Psoas muscle (tissue), 8 donors: ENCODE measurements around the gene GDF11. TPM values are rescaled to one million over a fixed set of nuclear protein-coding genes. Genes with fewer than 3 reads are reported as not detected.

Experiments
- ATAC-seq, 4 donors: fragments of 200-7000 bp; cut with Tn5 transposase; one replicate each; pipeline ENCODE4 v1.9.1; 2020; ENCODE audit warnings: moderate library complexity in 3 of 4, mild to moderate bottlenecking in 2 of 4
- DNase-seq, 2 donors: peaks; one replicate each; pipeline ENCODE4 v3.0.0-alpha.2; 2020
- H3K27ac ChIP-seq: fragments of 200-600 bp; one replicate; pipeline ENCODE4 v1.8.0; 2022
- H3K27me3 ChIP-seq, 3 donors: fragments of 200-600 bp in 1 of 3; one replicate each; pipeline versions ENCODE4 v1.6.1 to v1.8.0; 2013 to 2022; ENCODE audit warnings: low read length in 2 of 3, mild to moderate bottlenecking in 2 of 3, moderate library complexity in 1 of 3; ENCODE audit not compliant: insufficient read depth in 3 of 3
- H3K36me3 ChIP-seq, 2 donors: fragments of 200-600 bp in 1 of 2; one replicate each; pipeline versions ENCODE4 v1.6.1 to v1.8.0; 2013 to 2022; ENCODE audit warnings: low read depth in 1 of 2, mild to moderate bottlenecking in 1 of 2, moderate library complexity in 1 of 2; ENCODE audit not compliant: insufficient read depth in 1 of 2
- H3K4me1 ChIP-seq: fragments of 200-600 bp; one replicate; pipeline ENCODE4 v1.8.0; 2022
- H3K4me3 ChIP-seq: fragments of 200-600 bp; one replicate; pipeline ENCODE4 v1.8.0; 2022; ENCODE audit warnings: mild to moderate bottlenecking
- H3K9me3 ChIP-seq: fragments of 200-600 bp; one replicate; pipeline ENCODE4 v1.8.0; 2022
- WGBS, 3 donors: extraction: QIAGEN DNeasy Blood & Tissue Kit; methylation state at CpG; one replicate each; pipeline versions ENCODE4 v1.1.6 to v1.1.7; 2013; 5-methylcytosine and 5-hydroxymethylcytosine counted together
- intact Hi-C, 2 donors: fragments of 100-400 bp; cut with DNase I; formaldehyde crosslinking; loops; one replicate each; pipeline versions ENCODE4 v1.11.0 to v1.14.2; 2022
- polyA plus RNA-seq, 3 donors: library from polyadenylated mRNA; stranded (reverse); fragments of 200-250 nt; gene quantifications; one replicate each; pipeline ENCODE4 v1.2.3, GENCODE V29; 2013
- total RNA-seq, 4 donors: library from RNA; stranded (reverse); fragmentation: NEBNext Ultra II Directional in 2 of 4; extraction: Animal tissue kit (Norgen Biotek cat#: 25700) in 2 of 4; gene quantifications; one replicate each; pipeline versions ENCODE4 v1.2.1 to v1.2.4, GENCODE V29; 2021 to 2023
- TF ChIP-seq, protein P1 (sequence below): fragments of 200-600 bp; IDR thresholded peaks from one replicate; pipeline ENCODE4 v1.8.0; 2022; ENCODE audit warnings: antibody characterized with exemption
- donor health status: healthy with polysubstance abuse.
- donor health status: DM: no; HTN: no; CAD: no; lungs with moderate emphysema.
- donor health status: Bipolar disorder and iron deficiency.
- donor health status: healthy.
- donor health status: DM: yes; HTN: yes; CAD: no.
- donor health status: DM: no; HTN: no; CAD: no.
- donor health status: DM: no; HTN: no; CAD: no.
- donor health status: DM: yes; HTN: yes; CAD: no.

GDF11 gene
- total and polyA plus RNA-seq, 7 donors, result 0.34 to 4.8 (median 1.4) TPM

DNA sequence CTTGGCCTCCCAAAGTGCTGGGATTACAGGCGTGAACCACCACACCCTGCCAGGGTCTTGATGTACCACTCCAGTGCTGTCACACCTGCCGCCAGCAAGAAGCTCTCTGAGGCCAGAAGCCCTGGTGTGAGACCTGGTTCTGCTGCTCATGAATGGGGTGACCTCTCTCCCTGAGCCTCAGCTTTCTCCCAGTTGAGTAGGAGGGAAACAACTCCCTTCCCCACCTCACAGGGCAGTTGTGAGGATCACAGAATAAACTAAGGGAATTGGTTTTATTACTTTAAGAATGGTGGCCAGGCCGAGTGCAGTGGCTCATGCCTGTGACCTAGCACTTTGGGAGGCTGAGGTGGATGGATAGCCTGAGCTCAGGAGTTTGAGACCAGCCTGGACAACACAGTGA is 8.3 kb upstream of the GDF11 start:
- Histone ChIP-seq H3K4me3 (no peak overlapping the region), H3K36me3 (peaks cover 0 to 5% of the 10 kb centered on the region in 2 donors), H3K9me3 (no peaks in the 10 kb centered on the region), H3K27me3 (no peaks in the 10 kb centered on the region), H3K27ac (no peak overlapping the region), H3K4me1 (peaks cover 14% of the 10 kb centered on the region)
- TF ChIP-seq, protein P1, sequence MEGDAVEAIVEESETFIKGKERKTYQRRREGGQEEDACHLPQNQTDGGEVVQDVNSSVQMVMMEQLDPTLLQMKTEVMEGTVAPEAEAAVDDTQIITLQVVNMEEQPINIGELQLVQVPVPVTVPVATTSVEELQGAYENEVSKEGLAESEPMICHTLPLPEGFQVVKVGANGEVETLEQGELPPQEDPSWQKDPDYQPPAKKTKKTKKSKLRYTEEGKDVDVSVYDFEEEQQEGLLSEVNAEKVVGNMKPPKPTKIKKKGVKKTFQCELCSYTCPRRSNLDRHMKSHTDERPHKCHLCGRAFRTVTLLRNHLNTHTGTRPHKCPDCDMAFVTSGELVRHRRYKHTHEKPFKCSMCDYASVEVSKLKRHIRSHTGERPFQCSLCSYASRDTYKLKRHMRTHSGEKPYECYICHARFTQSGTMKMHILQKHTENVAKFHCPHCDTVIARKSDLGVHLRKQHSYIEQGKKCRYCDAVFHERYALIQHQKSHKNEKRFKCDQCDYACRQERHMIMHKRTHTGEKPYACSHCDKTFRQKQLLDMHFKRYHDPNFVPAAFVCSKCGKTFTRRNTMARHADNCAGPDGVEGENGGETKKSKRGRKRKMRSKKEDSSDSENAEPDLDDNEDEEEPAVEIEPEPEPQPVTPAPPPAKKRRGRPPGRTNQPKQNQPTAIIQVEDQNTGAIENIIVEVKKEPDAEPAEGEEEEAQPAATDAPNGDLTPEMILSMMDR, result no peak
- intact Hi-C loops, result no loop called here
- ATAC-seq (no peak), DNase-seq (no peak)
- 87 to 94% (median 93%) methylated on average over 3 of the region's 3 CpGs for WGBS, 3 donors

DNA sequence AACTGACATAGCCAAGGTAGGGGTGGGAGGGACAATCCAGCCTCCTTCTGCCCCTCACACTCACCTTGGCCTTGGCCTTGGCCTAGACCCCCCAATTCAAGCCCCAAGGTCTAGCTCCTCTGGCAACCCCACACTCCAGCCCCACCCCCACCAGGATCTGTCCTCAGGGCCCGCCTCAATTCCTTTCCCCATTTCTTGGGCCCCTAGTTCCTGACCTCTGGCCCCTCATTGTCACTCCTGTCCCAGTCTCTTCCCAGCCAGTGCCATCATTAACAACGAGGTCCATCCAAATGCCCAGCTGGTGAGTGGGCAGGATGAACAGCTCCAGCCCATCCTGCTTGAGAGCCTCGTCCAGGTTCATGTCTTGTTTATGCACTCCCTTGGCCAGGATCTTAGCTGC is 6.8 kb upstream of the GDF11 start:
- intact Hi-C loops, result loop anchor here in 1 of 2 donors (5.0 kb wide), 1 partner anchor 291 kb away; no protein-coding TSS in a partner anchor
- Histone ChIP-seq H3K9me3 (no peaks in the 10 kb centered on the region), H3K36me3 (peaks cover 0 to 5% of the 10 kb centered on the region in 2 donors), H3K4me1 (no peaks in the 10 kb centered on the region), H3K4me3 (no peak overlapping the region), H3K27ac (no peak overlapping the region), H3K27me3 (no peaks in the 10 kb centered on the region)
- ATAC-seq, result no peak
- WGBS, 3 donors, result 44 to 60% (median 45%) methylated on average over 3 of the region's 3 CpGs
- DNase-seq, result no peak
- TF ChIP-seq, protein P1, result no peak

DNA sequence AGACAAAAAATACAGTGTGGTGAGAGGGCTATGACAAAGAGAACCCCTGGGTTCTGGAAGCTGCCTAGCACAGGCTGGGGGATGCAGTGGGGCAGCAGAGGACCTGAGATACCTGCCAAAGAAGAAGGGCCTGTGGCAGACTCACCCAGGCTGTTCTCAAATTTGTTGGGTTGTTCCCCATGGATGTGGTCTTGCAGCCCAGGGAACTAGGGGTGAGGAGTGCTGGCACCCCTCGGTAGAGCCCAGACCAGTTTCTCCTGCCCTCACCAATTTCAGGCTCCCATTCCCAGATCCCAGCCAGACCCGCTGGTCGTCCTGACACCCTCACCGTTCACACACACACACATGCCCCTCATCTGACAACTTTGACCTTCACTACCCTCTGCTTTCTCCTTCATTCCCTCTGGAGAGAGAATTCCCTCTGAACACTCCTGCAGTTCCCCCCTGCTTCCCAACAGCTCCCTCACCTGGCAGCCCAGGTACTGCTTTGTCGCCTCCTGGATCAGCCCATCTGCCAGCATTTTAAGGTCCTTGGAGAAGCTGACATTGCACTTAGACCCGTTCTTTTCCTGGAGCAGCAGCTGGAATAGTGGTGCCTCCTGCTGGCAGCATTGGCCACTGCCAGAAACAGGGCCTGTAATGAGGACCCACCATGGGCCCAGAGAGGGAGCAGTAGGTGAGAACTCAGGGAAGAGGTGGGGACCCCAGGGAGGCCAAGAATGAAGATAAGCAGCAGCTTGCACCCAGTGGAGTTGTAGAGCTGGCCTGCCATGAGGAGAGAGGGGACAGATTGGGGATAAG is 5.9 kb upstream of the GDF11 start:
- H3K4me1 ChIP-seq, result no peaks in the 10 kb centered on the region
- 15 to 30% (median 23%) methylated on average over 6 of the region's 6 CpGs for WGBS, 3 donors
- TF ChIP-seq, protein P1, result peak; percentile 63
- H3K36me3 ChIP-seq, result peaks cover 0 to 4% of the 10 kb centered on the region in 2 donors
- ATAC-seq (peak; percentile 60 to 76 (median 72)), DNase-seq (peak; percentile 60 to 78)
- intact Hi-C loops, result loop anchor here in 1 of 2 donors (5.0 kb wide), 1 partner anchor 290 kb away; no protein-coding TSS in a partner anchor
- no peaks in the 10 kb centered on the region for H3K27me3 ChIP-seq
- no peaks in the 10 kb centered on the region for H3K9me3 ChIP-seq
- no peak overlapping the region for H3K27ac ChIP-seq
- no peak overlapping the region for H3K4me3 ChIP-seq

DNA sequence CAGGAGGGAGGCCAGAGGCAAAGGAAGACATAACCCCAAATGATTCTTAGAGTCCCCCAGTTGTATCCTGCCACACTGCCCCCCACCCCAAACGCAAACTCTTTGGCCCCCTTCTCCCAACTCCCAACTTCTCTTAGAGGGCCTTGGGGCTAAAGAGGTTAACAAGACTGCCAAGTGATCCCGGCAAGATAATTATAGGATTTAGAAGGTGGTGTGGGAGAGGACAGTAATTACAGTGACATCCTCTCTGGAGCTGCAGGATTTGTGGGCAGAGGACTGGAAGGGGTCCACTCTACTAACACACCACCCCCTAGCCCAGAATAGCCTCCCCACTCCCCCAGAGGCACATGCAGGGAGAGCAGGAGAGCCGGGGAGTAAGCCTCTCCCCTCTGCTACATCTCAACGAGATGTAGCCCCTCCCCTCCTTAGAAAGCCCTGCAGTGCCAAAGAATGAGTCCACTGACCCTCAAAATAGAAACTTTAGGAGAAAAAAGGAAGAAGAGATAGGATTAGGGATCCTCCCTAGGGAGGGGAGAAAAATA is 5.3 kb upstream of the GDF11 start:
- Histone ChIP-seq H3K4me3 (peak overlapping the region; percentile 64), H3K27ac (no peak overlapping the region), H3K4me1 (no peaks in the 10 kb centered on the region), H3K27me3 (no peaks in the 10 kb centered on the region), H3K36me3 (no peaks in the 10 kb centered on the region), H3K9me3 (no peaks in the 10 kb centered on the region)
- 12 to 15% (median 13%) methylated on average over 4 of the region's 4 CpGs for WGBS, 3 donors
- intact Hi-C loops, result loop anchor here (2.0 to 5.0 kb wide), 3 partner anchors 61 to 290 kb away; no protein-coding TSS in a partner anchor
- ATAC-seq, result peak in 1 of 4 donors; percentile 12
- no peak for DNase-seq
- TF ChIP-seq, protein P1, result no peak
